ENCODE data around the gene ZSCAN20.
"Not testable (repeated sequence)": the region's sequence is repeated elsewhere in the genome, so short reads cannot be mapped to it uniquely, and the experiment has no call there.

ZSCAN20 gene

DNA sequence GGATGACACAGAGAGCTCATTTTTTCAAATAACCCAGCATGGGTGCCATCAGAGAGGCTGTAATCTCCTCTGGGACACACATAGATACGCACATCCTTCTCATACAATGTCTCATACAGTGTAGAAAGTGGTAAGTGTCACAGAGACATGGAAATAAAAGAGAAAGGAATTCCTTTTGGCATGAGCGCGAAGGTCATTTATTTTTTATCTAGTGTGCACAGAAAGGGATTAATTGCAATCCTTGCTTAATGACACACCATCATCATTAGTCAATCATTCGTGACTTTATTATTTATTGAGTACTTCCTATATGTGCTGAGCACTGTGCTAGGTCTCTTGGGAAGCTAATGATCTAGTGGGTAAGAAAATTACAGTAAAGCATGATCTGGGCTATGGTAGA is 5.0 kb downstream of the ZSCAN20 start:
- DNase-seq (ENCODE audit: low spot score), result no peak

DNA sequence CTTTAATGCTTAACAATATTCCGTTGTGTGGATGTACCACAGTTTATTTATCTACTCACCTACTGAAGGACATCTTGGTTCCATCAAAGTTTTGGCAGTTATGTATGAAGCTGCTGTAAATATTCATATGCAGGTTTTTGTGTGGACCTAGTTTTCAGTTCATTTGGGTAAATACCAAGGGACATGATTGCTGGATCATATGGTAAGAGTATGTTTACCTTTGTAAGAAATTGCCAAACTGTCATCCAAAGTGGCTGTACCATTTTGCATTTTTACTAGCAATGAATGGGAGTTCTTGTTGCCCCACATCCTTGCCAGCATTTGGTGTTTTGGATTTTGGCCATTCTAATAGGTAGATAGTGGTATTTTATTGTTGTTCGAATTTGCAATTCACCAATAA is 10.0 kb downstream of the ZSCAN20 start:
- DNase-seq (ENCODE audit: low spot score), result no peak

- no peak for DNase-seq (ENCODE audit: low spot score)
Measured at GRCh38 chr1:33488624-33489023, 16.2 kb downstream of the ZSCAN20 start.

- no peak for DNase-seq (ENCODE audit: low spot score)
Measured at GRCh38 chr1:33494929-33495328, 22.5 kb downstream of the ZSCAN20 start.

GRCh38 chr1:33497410-33497809 is 25.0 kb downstream of the ZSCAN20 start:
- DNase-seq (ENCODE audit: low spot score), result no peak

DNA sequence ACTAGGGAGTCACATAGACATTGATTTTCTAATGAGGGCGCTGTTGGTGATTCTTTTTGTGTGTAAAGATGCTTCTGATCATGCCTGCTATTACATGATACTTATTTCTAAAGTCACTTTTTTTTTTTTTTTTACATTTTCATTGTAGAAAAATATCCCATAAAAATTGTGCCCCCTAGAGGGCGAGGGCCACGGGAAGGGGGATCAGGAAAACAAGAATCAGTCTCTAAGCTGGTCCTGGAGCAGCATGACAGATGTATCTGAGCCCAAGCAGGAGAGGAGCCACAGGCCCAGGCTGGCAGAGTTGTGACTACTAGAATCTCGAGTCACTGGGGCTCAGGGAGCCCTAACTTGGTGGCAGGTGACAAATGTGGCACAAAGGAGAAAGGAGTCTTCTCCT is 28.1 kb downstream of the ZSCAN20 start:
- no peak for DNase-seq (ENCODE audit: low spot score)

GRCh38 chr1:33501309-33501708 is 28.9 kb downstream of the ZSCAN20 start:
- no peak for DNase-seq (ENCODE audit: low spot score)

- DNase-seq (ENCODE audit: low spot score), result no peak
Measured at GRCh38 chr1:33501774-33502173, 29.3 kb downstream of the ZSCAN20 start.

DNA sequence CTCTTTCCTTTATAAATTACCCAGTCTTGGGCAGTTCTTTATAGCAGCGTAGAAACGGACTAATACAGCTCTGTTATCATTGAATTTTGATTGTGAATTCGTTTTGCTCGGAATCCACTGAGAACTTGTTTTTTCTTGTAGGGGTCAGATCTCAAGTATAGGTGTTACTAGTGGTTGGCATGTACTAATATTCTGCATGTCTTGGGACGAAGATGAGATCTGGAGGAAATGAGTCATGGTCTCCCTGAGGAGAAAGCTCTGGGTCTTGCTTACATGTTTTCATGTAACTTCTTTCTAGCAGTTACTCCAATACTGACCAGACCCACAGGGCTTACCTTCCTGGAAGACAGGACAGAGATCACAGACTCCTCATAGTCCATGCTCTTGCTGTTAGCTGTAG is 30.3 kb downstream of the ZSCAN20 start:
- no peak for DNase-seq (ENCODE audit: low spot score)

GRCh38 chr1:33503506-33503905 is 31.1 kb downstream of the ZSCAN20 start:
- no peak for DNase-seq (ENCODE audit: low spot score)

DNA sequence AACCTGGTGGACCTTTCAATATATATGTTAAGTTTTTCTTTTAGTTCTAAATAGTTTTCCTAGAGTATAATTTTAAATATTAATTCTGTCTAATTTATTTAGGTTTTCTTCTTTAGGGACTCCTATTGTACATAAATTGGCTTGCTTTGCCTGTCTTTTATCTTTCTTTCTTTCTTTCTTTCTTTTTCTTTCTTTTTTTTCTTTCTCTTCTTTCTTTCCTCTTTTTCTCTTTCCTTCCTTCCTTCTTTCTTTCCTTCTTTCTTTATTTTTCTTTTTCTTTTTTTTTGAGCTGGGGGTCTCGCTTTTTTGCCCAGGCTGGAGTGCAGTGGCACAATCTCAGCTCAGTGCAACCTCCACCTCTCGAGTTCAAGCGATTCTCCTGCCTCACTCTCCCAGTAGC is 35.2 kb downstream of the ZSCAN20 start:
- no peak for DNase-seq (ENCODE audit: low spot score)

- no peak for DNase-seq (ENCODE audit: low spot score)
Measured at GRCh38 chr1:33508151-33508550, 35.7 kb downstream of the ZSCAN20 start.

DNA sequence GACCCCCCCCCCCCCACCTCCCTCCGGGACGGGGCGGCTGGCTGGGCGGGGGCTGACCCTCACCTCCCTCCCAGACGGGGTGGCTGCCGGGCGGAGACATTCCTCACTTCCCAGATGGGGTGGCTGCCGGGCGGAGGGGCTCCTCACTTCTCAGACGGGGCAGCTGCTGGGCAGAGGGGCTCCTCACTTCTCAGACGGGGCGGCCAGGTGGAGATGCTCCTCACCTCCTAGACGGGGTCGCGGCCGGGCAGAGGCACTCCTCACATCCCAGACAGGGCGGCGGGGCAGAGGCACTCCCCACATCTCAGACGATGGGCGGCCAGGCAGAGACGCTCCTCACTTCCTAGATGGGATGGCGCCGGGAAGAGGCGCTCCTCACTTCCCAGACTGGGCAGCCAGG is 36.8 kb downstream of the ZSCAN20 start:
- DNase-seq (ENCODE audit: low spot score), result not testable (repeated sequence)

- no peak for DNase-seq (ENCODE audit: low spot score)
Measured at GRCh38 chr1:33512226-33513011, 40.0 kb downstream of the ZSCAN20 start.

- no peak for DNase-seq (ENCODE audit: low spot score)
Measured at GRCh38 chr1:33515112-33515511, 42.7 kb downstream of the ZSCAN20 start.

- DNase-seq (ENCODE audit: low spot score), result no peak
Measured at GRCh38 chr1:33515607-33516006, 43.2 kb downstream of the ZSCAN20 start.

GRCh38 chr1:33516428-33516827 is 44.0 kb downstream of the ZSCAN20 start:
- no peak for DNase-seq (ENCODE audit: low spot score)

- DNase-seq (ENCODE audit: low spot score), result no peak
Measured at GRCh38 chr1:33516891-33517567, 44.6 kb downstream of the ZSCAN20 start.

DNA sequence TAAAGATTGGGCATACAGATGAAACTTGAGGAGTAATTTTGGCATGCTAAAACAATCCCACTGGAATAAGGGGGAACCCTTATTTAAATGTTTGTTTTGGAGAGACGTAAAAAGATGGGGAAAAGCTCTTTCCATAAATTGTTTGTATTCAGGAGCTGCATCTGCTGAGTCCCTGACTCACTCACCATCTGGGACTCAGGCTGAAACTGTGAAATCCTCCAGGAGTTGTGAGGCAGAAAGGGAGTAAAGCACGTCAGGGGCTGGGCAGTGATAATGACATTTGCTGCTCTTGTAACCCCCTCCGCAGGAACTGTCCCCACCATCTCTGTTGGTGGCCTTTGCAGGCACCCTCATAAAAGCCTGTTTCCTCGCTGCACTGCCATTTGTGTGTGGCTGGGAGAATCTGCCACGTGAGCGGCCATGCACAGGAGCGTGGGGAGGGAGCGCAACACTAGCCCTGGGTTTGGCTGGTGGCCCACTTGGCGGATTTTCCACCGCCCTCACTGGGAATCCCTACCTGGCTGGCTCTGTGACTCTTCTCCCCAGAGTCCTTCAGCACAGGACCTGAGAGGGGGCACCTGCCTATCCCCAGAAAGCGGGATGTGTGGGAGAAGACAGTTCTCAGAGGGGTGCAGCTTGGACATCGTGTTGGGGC is 45.3 kb downstream of the ZSCAN20 start:
- DNase-seq (ENCODE audit: low spot score), result no peak

DNA sequence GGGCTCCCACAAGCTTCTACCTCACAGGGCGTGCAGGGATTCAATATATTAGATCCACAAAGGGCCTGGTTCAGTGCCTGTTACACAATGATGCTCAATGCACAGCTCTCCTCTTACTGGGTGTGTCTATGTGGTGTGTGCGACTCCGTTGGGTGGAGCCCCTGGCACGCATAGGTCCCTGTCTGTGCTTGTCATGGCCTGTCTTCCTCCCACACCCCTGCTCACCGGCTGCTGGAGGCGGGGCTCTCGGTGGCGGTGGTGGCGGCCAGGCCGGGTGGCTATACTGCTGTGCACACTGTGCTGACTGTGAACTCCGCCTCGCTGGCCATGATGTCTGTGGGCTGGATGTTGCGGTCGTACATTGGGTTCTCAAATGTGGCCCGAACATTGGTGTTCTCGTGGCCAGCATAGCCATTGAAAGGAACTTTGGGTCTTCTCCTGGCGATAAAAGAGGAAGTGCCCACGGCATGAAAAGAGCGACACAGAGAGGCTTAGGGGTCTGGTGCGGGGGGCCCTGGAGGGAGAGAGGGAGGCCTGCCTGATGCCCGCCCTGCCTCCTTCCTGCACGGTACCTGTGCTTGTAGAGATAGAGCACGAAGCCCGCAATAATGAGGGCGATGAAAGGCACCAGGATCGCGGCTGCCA is 46.9 kb downstream of the ZSCAN20 start:
- no peak for DNase-seq (ENCODE audit: low spot score)

GRCh38 chr1:33524586-33524985 is 52.1 kb downstream of the ZSCAN20 start:
- no peak for DNase-seq (ENCODE audit: low spot score)

DNA sequence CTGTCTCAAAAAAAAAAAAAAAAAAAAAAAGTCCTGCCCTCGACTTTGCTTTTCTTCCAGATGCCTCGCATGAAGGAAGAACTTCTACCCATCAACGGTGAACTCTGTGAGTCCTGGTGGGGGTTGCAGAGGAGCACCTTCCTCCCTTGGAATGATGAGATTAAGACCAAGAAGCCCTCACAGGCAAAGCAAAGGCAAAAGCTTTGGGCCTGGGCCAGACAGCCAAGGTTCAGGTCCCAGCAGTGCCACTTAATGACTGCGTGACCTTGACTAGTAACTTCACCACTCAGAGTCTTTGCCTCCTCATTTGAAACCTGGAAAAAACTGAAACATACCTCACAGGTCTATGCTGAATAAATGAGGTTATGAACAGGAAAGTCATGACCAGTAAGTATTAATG is 55.5 kb downstream of the ZSCAN20 start:
- no peak for DNase-seq (ENCODE audit: low spot score)
